ENCODE data around the gene SDF2L1.
"Not testable (repeated sequence)": the region's sequence is repeated elsewhere in the genome, so short reads cannot be mapped to it uniquely, and the experiment has no call there.

SDF2L1 gene

DNA sequence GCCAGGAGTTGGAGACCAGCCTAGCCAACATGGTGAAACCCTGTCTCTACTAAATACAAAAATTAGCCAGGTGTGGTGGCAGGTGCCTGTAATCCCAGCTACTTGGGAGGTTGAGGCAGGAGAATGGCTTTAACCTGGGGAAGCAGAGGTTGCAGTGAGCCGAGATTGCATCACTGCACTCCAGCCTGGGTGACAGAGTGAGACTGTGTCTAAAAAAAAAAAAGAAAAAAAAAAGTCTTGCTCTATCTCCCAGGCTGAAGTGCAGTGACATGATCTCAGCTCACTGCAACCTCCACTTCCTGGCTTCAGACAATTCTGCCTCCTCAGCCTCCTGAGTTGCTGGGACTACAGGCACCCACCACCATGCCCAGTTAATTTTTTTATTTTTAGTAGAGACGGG is 4.7 kb upstream of the SDF2L1 start:
- not testable (repeated sequence) for DNase-seq

DNA sequence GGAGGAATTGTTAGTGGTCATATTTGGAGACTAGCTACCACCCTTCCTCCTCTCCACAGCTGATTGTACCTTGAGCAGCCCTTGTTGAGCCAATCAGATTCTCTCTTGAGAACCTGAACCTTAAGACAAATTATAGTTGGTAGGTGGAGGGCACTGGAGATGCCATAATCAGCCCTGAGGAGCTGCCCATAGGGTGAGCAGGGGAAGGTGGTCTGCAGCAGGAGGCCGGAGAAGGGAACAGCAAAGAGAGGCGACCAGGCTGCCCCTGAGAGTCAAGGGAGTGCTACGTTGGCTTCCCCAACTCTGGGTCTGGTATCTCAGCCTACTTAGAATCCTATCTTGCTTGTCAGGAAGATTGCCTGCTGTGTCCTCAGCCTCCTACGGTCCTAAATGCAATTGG is 2.7 kb upstream of the SDF2L1 start:
- no peak for DNase-seq

DNA sequence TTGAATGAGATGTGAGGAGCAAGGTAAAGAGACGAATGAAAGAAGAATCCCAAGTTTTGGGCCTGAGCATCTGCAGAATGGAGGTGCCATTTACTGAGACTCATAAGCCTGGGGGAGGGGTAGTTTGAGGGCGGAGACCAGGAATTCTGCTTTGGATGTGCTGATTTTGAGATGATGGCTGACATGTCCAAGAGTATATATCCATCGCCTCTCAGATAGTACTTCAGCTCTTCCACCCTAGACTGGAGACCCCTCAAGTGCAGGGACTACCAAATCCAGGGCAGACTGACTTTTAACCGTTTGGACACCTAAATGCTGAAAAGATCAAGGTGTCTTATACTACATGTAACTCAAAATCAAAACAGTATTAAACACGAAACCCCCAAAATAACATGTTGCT is 1.3 kb upstream of the SDF2L1 start:
- no peak for DNase-seq

DNA sequence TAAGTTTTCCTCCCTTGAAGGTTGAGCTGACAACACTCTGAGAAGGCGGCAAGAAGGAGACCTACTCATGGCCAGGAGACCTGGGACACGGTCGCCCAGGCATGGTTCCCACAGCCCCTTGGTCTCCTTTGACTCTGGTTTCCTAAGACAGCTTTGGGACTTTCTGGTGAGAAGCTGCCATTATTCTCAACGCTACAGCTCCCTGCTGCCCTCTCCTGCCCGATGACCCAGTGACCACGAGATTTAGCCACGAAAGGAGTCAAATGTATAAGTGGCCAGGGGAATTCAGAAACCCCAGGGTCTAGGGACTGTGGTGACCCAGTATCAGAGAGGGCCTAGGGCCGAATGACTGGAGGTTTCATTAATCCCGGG is 699 bp upstream of the SDF2L1 start:
- DNase-seq = peak; percentile 64

DNA sequence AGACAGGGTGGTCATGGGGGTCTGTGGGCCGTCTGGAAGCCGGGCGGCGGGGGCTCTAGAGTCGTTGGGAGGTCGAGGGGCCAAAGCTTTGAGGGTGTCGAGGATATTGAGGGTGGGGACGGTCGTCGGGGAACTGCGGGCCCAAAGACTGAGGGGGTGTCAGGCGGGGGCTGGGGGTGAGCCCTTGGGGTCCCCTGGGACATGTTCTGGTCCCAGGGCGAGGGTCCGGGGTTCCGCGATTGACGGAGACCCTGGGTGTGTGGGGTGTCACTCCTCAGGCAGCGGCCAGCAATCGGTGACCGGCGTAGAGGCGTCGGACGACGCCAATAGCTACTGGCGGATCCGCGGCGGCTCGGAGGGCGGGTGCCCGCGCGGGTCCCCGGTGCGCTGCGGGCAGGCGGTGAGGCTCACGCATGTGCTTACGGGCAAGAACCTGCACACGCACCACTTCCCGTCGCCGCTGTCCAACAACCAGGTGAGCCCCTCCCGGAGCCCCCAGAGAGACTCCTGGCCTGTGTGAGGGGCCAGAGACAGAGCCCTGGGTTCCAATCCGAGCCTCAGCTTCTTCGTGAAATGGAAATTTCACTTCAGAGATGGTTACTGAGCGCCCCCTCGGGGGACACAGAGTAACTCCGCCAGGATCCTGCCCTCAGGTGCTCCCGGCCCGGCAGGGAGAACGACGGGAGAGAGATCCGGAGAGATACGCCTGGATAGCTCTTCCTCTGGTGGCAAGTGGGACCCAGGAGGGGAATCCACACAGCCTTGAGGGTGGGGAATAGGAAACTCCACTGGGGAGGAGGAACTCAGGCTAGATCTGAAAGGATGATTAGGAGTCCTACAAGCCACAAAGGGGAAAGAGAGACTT is 714 bp downstream of the SDF2L1 start:
- DNase-seq = peak; percentile 85

DNA sequence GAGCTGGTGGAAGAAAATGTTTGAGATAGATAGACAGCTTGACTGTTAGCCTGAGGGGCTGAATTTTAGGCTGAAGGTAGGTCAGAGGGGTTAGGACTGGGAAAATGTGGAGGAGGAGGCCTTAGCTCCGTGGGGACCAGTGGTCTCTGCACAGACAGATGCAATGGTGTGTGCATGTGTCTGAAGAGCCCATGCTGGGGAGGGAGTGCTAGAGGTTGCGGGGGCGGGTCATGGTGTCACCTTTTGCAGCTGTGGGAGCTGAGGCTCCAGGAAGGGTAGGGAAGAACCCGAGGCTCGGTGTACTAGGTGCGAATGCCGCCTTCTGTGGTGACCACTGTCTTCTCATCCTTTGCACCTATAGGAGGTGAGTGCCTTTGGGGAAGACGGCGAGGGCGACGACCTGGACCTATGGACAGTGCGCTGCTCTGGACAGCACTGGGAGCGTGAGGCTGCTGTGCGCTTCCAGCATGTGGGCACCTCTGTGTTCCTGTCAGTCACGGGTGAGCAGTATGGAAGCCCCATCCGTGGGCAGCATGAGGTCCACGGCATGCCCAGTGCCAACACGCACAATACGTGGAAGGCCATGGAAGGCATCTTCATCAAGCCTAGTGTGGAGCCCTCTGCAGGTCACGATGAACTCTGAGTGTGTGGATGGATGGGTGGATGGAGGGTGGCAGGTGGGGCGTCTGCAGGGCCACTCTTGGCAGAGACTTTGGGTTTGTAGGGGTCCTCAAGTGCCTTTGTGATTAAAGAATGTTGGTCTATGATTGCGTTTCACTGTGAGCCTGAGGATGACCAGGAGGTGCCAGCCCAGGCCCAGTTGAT is 1.6 kb downstream of the SDF2L1 start:
- peak; percentile 44 for DNase-seq

DNA sequence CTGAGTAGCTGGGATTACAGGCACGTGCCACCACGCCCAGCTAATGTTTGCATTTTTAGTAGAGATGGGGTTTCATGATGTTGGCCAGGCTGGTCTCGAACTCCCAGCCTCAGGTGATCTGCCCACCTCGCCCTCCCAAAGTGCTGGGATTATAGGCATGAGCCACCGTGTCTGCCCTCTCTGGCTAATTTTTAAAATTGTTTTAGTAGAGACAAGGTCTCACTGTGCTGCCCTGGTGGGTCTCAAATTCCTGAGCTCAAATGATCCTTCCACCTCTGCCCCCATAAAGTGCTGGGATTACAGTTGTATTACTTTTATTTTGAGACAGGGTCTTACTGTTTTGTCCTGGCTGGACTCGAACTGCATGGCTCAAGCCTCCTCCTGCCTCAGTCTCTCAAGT is 3.4 kb downstream of the SDF2L1 start:
- not testable (repeated sequence) for DNase-seq

DNA sequence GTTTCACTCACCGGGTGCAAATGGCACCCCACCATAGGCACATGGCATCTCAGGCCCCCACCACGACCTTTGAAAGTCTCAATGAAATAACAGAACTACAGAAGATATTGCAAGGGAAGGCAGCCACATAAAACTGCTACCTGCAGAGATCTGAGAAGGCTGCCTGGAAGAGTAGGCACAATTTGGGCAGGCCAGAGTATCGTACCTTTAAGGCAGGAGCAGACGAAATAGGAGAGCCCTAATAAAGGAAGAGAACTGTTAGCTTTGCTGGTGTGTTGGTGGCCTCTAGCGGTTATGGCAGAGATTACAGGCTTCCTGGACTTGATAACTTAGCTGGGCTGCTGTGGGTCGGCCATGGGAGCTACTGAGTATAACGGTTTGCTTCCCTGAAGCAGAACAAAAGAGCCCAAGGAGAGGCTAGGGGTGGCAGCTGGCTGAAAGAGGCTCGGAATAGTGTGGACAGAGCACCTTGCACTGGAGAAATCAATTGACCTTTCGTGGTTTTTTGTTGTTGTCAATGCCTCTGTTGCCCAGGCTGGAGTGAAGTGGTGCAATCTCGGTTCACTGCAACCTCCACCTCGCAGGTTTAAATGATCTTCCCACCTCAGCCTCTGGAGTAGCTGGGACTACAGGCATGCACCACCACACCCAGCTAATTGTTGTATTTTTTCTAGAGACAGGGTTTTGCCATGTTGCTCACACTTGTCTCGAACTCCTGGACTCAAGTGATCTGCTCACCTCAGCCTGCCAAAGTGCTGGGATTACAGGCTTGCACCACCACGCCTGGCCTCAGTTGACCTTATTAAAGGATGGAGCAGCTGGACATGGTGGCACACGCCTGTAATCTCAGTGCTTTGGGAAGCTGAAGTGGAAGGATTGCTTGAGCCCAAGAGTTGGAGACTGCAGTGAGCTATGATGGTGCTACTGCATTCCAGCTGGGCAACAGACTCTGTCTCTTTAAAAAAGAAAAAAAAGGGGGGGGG is 4.8 kb downstream of the SDF2L1 start:
- peak; percentile 95 for DNase-seq

DNA sequence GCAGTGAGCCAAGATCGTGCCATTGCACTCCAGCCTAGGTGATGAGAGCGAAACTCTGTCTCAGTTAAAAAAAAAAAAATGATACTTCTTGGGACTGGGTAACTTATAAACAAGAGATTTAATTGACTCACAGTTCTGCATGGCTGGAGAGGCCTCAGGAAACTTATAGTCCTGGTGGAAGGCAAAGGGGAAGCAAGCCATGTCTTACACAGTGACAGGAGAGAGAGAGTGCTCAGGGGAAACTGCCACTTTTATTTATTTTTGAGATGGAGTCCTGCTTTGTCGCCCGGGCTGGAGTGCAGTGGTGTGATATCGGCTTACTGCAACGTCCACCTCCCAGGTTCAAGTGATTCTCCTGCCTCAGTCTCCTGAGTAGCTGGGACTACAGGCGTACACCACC is 8.2 kb downstream of the SDF2L1 start:
- no peak for DNase-seq

DNA sequence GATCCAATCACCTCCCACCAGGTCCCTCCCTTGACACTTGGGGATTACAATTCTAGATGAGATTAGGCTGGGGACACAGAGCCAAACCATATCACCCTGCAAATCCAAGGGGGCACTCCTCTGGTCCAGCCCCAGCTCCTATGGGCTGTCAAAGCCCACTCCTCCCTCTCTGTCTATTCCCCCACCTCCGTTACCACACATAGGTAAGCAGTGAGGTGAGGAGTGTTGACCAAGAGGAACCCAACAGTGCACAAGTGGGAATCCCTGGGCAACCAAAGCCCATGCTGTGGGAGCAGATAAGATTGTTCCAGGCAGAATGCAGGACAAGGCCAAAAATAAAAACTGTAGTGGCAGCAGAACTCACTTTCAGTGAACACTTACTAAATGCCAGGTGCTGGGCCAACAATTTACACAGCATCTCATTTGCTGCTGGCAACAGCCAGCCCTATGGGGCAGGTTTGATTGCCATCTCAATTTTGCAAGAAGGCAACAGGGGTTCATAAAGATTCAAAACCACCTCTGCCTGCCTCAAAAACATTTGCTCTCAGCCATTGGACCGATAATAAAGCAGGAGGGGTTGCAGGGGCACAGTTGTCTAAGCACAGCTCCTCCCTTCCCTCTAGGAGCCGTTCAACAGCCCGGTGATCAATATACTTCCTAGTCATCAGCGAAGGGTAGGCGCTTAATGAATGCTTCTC is 8.9 kb downstream of the SDF2L1 start:
- peak; percentile 53 for DNase-seq

DNA sequence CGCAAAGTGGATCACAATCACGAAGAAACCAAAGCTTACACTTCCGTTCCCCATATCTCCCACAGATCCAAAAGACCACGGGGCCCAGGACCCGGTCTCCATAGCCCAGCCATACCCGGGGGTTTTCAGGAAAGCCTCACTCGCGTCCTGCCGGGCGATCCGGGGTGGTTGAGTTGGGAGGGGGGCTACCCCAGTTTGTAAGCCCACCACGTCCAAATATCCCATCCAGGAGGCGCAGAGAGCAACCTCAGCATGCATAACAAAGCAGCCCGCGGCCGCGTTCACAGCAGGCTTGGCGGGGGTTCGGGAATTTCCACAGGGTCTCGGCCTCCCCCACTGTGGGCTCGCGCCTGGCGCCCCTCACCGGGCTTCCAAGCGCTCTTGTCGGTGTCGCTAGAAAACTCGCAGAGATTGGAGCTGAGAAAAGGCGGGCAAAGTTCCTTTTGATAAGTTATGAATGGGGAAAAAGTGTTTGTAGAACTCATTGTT is 9.5 kb downstream of the SDF2L1 start:
- no peak for DNase-seq

DNA sequence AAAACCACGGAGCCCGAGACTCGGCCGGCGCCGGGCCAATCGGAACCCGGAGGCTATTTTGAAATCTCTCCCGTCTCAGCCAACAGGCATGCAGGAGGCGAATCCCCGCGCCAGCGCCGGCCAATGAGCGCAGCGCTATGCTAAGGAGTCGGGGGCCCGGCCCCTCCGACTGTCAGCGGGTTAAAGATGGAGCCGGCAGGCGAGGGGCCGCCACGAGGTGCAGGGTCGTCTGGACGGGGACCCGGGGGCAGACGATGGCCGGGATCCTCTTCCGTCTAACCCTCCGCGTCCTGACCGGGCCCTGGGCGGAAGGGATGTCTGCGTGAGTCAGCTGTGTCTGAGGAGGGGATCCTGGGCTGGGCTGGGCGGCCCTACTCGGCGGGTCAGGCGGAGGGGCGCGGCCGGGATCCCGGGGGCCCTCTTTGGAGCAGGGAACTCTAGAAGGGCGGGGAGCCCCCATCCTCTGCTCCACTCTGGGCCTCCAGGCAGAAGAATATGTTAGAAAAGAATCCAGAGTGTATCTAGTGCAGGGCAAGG is 10.0 kb downstream of the SDF2L1 start:
- peak; percentile 95 for DNase-seq

DNA sequence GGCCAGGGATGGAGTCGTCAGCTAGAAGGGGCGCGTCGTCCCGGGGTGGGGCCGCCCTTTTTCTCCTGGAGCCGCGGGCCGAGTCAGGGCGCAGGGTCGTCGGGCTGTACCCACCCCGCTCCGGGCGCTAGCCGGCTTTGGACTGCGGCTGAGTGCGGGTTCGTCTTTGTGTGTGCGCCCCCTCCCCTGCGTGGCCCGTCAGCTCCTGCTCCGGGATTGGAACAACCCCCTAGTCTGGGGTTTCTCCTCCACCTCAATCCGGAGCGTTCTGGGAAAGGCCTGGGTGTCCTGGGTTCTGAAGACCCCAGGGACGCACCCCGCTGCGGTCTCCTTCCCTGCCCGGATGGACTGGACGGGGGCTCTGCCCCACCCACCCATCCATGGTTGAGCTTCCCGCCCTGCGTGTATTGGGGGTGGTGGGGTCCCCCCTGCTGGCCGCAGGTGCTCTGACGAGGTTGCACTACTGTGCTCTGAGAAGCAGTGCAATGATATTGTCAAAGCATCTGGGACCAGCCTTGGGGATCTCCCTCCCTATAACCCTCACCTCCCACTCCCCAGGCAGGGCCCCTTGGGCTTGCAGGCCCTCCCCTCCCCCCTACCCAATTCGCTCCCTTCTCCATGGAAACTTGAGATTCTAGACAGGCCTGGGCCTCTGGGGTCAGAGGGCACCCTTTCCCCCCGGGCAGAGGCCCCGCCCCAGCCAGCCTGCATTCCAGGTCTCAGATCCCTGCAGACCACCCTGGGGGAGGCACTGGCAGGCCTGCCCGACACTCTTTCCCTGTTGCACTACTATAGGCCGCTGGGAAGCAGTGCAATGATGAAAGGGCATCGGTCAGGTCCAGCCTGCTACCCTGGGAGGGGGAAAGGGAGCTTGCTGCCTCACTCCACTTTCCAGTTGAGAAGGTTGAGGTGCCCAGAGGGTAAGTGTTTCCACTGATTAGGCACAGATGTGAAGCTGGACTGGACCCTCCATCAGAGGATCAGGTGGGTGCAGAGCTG is 10.7 kb downstream of the SDF2L1 start:
- DNase-seq = no peak

DNA sequence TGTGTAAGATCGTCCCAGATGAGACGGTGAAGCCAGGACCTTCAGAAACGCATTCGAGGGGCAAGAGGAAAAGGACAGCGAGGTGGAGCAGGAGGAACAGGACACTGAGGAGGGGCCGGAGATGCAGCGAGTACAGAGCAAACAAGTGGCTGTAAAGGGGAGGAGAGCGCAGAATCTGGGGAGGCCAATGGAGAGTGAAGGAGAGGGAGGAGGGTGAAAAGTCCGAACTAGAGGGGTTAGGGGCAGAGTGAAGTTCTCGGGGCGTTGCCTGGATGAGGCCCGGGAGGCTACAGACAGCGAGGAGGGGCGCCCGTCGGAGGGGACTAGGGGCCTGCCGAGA is 14.9 kb downstream of the SDF2L1 start:
- DNase-seq = no peak

DNA sequence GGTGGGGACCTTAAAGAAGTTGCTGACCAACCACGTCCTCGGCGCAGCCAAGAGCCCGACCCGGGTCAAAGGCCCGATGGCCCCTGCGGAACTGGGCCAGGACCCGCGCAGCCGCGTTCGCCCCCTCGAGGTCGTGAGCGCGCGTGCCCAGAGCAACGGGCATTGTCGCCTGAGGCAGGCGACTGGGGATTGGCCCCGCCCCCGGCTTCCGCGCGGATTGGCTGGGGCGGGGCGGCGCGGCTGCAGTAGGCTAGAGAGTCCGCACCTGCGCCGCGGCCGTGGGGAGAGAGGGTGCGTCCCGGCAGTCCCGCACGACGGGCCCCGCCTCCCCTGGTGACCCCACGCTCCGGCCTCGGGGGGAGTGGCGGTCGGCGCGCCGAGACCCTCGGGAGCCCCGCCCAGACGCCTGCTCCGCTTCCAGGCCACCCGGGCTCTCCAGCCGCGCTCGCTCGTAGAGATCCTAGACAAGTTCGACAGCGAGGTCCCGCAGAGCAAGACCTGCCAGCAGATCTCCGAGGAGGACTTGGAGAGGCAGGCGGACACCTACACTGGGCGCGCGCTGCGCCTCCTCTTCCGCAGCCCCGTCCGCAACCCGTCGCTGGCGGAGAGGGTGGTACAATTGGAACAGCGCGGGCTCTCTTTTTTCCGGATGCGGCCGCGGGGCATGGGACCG is 15.4 kb downstream of the SDF2L1 start:
- DNase-seq = peak; percentile 90

DNA sequence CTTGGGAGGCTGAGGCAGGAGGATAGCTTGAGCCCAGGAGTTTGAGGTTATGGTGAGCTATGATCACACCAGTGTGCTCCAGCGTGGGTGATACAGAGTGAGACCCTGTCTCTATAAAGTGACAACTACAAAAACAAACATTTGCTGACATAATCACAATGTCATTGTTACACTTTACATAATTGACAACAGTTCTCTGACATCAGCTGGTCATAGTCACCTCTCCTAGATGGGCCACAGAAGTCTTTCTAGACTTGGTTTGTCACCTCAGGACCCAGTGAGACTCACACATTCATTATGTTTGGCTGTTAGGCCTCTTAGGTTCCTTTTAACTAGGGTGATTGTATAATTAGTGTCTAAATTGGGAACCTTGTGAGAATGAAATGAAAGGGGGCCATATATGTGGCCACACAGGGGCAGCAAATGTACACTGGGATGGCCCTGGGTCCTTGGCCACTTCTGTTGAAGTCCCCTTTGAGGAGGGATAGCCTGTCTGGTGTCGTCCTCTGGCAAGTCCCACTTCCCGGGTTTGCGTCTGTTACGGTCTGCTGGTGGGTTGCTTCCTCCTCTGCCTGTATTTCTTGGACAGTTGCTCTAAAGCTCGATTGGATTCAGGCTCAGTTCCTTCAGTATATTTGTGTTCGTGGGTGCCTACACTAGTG is 17.9 kb downstream of the SDF2L1 start:
- no peak for DNase-seq

DNA sequence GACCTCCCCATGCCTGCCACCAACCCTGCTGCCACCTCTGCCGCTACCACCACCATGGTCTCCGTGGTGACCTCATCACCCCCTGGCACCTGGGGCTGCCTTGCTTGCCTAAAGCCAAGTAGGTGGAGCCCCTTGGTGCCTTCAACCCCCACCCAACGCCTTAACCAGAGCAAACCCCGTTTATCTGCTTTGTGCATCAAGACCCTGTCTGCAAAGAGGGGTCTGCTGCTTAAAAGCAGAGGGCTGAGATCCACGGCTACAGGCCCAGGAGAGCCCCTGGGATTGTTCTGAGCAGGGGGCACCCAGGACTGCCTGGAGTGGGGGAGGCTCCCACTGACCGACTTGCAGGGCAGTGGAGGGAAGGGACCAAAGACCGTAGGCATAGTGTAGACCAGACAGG is 18.8 kb downstream of the SDF2L1 start:
- DNase-seq = no peak

DNA sequence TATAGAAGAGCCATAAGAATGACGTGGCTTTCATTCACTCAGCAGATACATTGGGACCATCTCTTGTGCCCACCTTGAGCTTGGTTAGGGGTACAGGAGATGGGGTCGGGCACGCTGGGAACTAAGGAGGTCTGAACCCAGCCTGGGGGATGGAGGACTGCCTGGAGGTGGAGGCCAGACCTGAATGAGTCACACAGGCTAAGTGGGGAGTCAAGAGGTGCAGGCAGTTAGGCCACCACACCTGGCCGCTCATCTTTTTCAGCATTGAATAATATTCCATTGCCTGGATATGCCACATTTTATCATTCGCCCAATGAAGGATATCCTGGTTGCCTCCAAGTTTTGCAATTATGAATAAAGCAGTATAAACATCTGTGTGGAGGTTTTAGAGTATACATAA is 19.9 kb downstream of the SDF2L1 start:
- no peak for DNase-seq

DNA sequence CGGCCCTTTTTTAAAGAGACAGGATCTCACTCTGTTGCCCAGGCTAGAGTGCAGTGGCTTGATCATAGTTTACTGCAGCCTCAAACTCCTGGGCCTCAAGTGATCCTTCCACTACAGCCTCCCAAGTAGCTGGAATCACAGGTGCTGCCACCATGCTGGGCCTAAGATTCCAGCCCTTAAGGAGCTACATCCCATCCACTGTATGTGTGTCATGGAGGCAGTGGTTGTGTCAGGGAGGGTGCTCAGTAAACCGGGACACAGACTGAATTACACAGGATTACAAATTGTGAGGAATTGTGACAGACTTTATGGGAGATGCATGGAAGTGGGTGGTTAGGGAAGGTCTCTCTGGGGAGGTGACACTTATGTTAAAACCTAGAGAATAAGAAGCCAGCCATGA is 21.6 kb downstream of the SDF2L1 start:
- DNase-seq = no peak

Measured in hematopoietic multipotent progenitor cell treated with erythropoietin and hydrocortisone succinate and interleukin-3 and kit ligand, for 6 days (in vitro differentiated cells).